Measurements from ENCODE around the gene CTBP2.

The CTBP2 gene

DNA sequence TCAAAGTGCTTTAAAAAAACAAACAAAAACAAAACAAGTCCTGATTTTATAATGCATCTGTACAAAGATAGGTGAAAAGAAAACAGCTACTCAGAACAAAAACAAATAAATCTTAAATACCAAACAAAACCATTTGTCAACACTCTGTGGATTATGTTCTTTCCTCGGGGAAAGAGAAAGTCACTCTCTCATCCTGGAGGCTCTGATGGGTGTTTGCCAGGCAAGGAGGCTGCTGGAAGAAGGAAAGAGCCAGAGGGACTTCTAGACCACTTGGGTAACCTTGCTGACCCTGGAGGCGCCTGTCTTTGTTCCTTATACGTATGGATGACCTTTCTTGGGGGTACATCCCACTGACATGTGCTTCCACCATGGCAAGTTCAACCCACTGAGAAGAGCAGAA lies 125.7 kb downstream of the CTBP2 start:
- no peak for DNase-seq

- no peak for DNase-seq
Observed at GRCh38 chr10:125033146-125033924, 127.0 kb downstream of the CTBP2 start.

DNA sequence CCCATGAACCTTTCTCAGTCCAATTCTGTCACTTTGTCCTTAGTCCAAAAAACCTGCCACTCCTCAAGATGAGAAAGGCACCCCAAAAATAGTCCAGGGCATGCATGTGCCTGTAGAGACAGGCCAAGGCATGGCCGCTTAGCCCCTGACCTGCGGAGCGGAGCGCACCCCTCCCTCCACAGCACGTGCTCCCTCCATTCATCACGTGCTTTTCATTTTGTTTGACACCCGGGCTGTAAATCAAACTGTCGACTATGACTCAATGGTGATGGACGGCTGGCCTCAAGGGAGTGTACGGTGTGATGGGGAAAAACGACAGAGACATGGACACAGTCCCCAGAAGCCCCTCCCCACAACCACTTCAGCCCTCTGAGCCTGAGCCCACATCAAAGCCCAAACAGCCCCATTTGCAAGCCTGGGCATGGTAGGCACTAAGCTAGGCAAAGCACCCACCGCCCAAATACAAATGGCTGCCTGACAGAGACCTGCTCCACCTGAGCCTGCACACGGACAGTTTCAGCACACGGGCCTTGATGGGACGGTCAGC lies 127.8 kb downstream of the CTBP2 start:
- no peak for DNase-seq

DNA sequence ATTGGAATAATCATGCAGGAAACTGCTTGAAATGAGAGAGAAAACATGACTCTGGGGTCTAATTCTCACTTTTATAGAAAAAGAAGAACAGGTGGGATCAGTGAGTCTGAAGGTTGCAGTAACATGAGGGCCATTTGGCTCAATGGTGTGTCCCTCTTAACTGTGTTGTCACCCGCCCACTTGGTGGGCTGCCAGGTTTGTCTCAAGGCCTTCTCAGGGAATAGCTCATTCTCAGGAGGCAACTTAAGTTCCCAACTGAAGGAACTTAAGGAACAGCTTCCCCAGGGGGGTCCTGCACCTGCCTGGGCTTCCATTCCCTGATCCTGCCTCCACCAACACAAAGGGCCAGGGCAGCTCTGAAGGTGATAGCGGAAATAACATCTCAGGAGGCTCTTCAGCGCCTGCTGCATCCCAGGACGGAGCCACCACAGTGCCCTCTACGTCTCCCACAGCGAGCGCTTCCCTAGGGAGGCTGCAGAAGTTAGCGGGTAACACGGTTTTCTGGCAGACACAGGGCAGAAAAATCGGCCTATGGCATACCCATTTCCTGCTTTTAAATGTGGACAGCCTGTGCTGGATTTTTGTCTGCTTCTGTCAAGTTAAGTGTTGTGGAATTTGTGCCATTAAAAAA lies 129.7 kb downstream of the CTBP2 start:
- DNase-seq = no peak

DNA sequence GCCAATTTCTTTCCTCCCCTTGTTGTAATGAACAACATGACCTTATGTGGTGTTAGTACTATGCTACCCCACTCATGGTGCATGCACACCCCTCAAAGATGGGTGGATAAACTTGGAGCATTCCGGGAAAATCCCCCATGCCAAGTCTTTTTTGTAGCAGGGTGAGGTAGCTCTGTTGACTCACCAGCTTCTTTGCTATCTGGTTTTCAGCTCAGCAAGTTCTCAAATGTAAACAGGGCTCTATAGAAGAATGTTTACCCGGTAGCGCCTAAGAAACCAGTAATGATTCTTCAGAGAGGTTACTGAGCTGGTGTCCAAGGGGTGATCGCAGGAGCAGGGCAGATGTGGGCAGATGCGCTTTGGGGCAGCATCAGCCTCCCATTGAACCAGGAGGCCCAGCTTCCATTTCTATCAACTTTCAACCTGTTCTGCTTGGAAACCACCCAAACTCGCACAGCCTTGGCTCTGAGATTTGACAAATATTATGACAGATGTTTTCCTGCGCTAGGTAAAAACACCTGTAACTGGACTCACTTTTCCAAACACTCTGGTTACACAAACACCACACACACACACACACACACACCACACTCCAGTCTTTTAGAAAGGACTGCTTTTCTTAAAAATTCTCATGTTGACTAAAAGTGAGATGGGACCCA lies 130.7 kb downstream of the CTBP2 start:
- no peak for DNase-seq

DNA sequence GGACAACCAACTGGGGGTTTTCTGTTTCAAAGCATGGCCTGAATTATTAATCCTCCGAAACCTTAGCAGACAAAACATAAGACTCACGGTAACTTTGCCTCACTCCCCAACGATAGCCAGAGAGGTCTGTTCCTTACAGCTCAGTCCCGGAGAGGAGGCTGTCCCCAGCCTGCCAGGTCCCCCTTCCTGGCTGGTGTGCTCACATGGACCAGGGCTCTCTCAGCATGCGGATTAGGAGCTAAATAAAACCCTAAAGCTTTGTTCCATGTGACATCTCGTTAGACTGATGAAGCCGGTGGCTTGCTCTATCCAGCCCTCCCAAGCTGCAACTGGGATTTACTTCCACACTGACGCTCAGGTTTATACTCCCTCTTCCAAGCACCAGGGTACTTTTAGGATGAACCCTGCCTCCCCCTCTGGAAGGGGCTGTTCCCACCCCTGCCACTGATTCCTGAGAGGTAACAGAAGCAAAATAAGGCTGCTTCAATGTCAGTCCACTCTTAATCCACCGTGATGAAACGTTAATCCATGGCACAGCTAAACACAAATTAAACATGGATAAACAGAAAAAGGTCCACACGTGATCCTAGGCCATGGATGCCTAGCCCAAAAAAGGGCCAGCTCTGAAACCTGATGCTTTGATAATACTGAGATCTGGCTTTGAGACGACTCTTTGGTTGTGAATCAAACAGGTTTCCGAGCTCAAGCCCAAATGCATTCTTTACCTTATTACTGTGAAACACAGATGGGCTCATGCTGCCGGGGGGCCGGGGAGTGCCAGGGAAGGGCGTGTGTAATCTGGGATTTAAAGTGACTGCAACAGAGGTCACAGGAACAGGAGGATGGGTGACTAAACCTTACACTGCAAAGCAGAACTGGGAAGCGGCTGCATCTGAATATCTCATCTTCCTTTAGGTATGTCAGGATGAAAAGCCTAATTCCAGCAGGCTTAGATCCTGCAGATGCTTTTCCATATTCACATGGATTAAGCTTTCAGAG lies 132.2 kb downstream of the CTBP2 start:
- DNase-seq = no peak

- DNase-seq = no peak
Observed at GRCh38 chr10:125026974-125027735, 133.2 kb downstream of the CTBP2 start.

GRCh38 chr10:125026036-125026931 lies 134.1 kb downstream of the CTBP2 start:
- no peak for DNase-seq

- DNase-seq = no peak
Observed at GRCh38 chr10:125025341-125025740, 135.0 kb downstream of the CTBP2 start.

- DNase-seq = no peak
Observed at GRCh38 chr10:125024497-125025234, 135.7 kb downstream of the CTBP2 start.

DNA sequence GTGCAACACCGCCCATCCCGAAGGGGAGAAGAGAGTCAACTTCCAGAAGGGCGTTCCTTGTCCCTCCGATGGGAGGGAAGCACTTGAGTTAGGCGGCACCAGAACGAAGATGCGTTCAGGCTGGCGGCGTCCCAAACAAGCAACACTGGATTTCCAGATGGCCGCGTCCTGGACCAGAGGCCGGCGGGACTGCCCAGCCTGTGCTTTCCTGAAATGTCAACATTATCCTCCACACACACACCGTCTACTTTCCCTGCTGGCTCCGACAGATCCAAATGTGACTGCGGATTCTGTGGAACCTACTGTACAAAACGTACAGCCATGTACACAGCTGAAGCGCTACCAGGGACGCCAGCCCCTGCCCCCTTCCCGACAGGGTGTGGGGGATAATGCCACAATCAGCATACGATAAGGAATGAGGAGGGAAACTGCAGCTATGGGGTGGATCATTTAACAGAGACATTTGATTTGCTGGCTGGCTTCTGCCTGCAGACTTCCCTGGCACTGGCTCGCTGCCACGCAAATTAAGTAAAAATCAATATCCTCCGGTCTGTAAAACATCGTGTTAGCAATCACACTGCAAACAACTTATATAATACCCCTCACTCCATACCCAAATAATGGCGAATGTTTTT lies 136.4 kb downstream of the CTBP2 start:
- DNase-seq = no peak

DNA sequence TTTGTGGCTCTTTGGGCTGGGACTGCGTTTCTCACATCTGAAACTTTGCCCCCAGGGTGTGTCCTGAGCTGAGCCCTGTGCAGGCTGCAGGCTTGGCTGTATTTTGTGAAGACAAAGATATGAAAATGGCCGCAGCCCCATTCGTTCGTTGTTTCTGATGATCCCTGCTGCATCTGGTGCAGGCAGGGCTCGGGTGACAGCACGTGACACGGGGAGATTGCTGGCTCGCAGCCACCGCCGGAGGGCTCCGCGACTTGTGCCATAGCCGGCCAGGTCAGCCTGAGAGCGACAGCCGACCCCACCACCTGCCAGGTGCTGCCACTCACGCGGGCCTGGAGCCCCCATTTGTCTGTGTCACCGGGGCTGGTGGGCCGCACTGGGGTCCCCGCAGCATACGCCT lies 137.1 kb downstream of the CTBP2 start:
- no peak for DNase-seq

DNA sequence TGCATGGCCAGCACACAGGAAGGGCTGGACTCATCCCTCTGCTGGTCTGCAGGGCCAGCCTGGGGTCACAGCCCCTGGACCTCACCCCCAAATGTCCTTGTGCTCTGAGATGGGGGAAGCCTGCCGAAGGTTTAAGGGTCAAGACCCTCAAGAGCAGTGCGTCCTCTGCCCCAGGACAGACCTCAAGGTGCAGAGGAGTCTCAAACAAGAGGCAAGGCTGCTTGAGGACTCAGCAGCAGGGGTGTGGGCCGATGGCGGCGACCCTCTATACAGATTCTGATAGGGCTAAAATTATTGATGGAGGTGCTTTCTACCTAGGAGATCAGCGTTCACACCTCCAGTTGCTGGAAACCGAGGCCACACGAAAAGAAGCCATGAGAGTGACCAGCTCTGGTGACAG lies 137.7 kb downstream of the CTBP2 start:
- DNase-seq = no peak

DNA sequence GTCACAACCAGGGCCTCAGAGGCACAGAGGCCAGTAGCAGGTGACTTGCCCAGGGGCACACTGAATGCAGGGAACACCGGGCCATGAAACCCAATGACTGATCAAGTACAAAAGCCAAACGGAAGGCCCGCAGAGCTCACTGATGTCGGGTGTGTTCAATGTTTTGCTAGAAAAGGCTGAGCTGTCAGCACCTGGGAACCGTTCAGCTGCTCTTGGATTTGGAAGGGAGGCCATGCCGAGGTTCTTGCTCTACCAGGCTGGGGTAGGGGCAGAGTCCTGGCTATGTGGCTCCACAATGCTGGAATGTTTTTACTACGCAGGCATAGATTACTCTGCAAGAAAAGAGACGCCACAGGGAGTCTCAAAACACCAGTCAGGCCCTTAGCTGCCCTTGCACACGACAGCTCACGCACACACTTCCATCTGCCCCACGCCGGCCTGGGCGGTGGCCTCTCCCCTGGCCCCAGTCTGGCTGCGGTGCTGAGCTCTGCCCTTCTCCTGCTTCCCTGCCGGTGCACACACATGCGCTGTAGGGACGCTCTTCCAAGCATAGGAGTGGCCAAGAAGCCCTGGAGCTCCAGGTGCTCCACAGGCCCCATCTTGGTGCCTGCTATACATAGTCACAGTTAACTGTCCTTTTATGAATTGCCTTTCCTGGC lies 138.5 kb downstream of the CTBP2 start:
- DNase-seq = no peak

GRCh38 chr10:125020871-125021270 lies 139.5 kb downstream of the CTBP2 start:
- no peak for DNase-seq

DNA sequence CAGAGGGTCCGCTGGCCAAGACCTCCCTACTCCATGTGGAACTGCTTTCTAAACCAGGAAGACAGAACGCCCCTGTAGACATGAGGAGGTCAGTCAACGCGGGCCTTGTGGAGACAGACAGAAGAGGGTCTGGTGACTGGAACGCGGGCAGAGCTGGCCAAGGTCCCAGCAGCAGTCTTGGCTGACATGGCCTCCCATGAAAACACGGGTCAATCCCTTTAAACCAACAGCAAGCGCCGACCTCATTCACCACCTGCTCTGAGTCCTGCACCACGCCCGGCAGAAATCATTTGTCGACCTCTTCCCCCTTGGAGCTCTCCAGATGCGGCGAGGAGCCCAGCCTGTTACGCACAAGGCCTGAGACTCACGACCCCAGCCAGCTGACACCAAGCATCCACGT lies 140.0 kb downstream of the CTBP2 start:
- no peak for DNase-seq

DNA sequence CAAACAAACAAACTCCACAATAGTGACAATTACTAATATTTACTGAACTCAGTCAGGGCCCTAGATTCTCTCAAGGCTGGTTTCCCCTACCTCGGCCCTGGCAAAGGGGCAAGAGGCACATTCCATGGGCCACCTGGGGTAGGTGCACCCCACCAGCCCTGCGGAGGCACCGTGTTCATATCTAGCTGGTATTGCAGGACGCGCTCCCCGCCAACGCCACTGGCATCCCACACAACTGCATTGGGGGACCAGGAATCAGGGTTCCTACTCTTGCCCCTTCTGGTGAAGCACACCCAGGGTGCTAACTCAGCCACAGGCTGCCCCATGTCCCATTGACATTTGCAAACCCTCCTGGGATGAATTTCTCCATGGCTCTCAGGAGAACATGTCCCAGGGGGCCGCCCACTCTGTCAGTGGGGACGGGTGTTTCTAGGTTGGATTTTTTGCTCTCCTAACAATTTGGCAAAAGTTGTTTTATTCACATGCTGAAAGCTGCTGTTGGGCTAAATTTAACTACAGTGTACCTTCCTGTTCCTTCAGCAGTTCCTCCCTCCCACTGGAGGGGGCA lies 141.7 kb downstream of the CTBP2 start:
- no peak for DNase-seq

GRCh38 chr10:125017547-125018298 lies 142.6 kb downstream of the CTBP2 start:
- DNase-seq = no peak
